Activated CD4-positive, alpha-beta T cell treated with anti-CD3 and anti-CD28 coated beads for 36 hours (primary cell): Measurements from ENCODE around the gene BYSL. TPM values are rescaled to one million over a fixed set of nuclear protein-coding genes. Genes with fewer than 3 reads are reported as not detected.
A peak's percentile ranks its signal among the peaks of the same experiment; 100 is the strongest.

Experiments
- ATAC-seq: fragments of 200-7000 bp; cut with Tn5 transposase; one replicate; pipeline ENCODE4 v1.10.0; 2021; ENCODE audit warnings: mild to moderate bottlenecking, moderate library complexity
- CTCF ChIA-PET: fragments of 350-600 bp; sonication (Branson Sonifier 250); formaldehyde crosslinking; loops from one replicate; lab custom pipeline; 2021; ENCODE audit warnings: antibody characterized with exemption; lab: Charles Lee
- POLR2A ChIA-PET: fragments of 350-600 bp; sonication (Branson Sonifier 250); formaldehyde crosslinking; loops from one replicate; lab custom pipeline; 2021; ENCODE audit warnings: antibody characterized with exemption, inconsistent platforms; lab: Charles Lee
- DNase-seq: peaks from one replicate; pipeline ENCODE4 v3.0.0-alpha.2; 2020
- H3K27ac Mint-ChIP-seq: one replicate; pipeline ENCODE4 v1.8.0; 2021; ENCODE audit warnings: mixed read lengths
- H3K27me3 Mint-ChIP-seq: one replicate; pipeline ENCODE4 v1.8.0; 2021; ENCODE audit warnings: mixed read lengths
- H3K36me3 Mint-ChIP-seq: one replicate; pipeline ENCODE4 v1.8.0; 2021; ENCODE audit warnings: low read depth, mixed read lengths
- H3K4me1 Mint-ChIP-seq: one replicate; pipeline ENCODE4 v1.8.0; 2021; ENCODE audit warnings: mixed read lengths
- H3K4me3 Mint-ChIP-seq: one replicate; pipeline ENCODE4 v1.8.0; 2021; ENCODE audit warnings: mild to moderate bottlenecking, moderate library complexity, mixed read lengths
- H3K9me3 Mint-ChIP-seq: one replicate; pipeline ENCODE4 v1.8.0; 2021; ENCODE audit warnings: low read depth, mixed read lengths
- intact Hi-C, 2 experiments: fragments of 100-400 bp; cut with DNase I in 1 of 2; cut with micrococcal nuclease in 1 of 2; formaldehyde crosslinking; loops; one replicate each; pipeline versions ENCODE4 v1.14.2 to v1.15.1; 2022 to 2024; cut with DNase I, micrococcal nuclease
- total RNA-seq, 2 experiments: library from RNA; stranded (reverse); gene quantifications; one replicate each; pipeline ENCODE4 v1.2.3, GENCODE V29; 2021

Gene BYSL
- total RNA-seq, 2 experiments from 2014 or later: 51.6 to 56.0 TPM

DNA sequence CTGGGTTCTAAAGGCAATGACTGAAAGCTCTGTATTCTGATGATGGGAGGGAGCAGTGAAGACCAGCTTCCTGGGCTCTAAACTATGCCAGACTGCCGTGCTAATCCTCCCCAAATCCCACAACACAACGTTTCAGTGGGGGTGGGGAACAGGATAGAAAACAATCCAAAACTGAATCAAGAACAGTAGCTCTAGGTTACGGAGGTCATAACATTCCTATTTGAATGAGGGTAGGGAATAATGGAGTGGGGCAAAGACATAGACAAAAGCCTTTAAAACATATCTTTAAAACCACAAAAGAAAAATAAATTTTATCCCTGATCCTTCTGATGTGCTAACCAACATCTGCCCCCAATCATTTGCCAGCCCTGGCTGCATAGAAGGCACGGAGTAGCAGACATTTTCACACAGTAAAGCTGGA lies 34.0 kb upstream of the BYSL start:
- H3K4me3 Mint-ChIP-seq: no peak overlapping the region
- peaks cover 2% of the 10 kb centered on the region for H3K4me1 Mint-ChIP-seq
- H3K27ac Mint-ChIP-seq: no peak overlapping the region
- ATAC-seq (no peak), DNase-seq (no peak)
- H3K27me3 Mint-ChIP-seq: no peaks in the 10 kb centered on the region
- CTCF ChIA-PET: interaction anchor here (1.0 to 1.5 kb wide), 4 partner anchors 10 to 101 kb away, joined by 3 to 4 read pairs (median 4); no protein-coding TSS in a partner anchor
- POLR2A ChIA-PET: interaction anchor here (0.6 to 1.5 kb wide), 2 partner anchors 11 to 13 kb away, joined by 3 to 4 read pairs; no protein-coding TSS in a partner anchor
- H3K36me3 Mint-ChIP-seq: no peaks in the 10 kb centered on the region
- intact Hi-C loops: no loop called here
- H3K9me3 Mint-ChIP-seq: no peaks in the 10 kb centered on the region

DNA sequence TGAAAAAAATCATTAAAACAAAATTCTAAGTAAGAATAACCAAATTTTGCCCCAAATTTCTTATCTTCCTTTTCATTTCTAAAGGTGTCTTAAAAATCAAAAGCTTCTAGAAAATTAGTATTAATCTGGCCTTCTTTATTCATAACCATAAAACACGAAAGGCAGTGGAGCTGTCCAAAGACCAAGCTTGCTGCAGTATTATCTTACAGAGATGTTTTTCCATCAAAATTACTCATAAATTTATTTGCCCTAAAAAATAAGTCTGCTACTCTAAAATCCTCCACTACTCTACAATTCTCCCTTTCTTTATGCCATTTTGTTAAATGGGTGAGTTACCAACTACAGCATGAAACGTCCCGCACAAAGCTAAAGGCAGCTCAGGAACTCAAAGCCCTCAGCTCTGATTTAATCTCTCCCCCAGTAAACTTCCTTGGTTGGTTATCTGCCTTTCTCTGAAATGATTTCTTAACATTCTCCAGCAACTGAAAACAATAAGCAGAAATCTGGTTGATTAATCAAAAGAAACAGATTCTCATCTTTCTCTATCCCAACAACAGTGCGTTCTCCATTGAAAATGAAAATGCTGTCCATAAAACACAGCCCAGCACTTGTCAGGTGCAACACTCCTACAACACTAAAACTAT lies 28.3 kb upstream of the BYSL start:
- Mint-ChIP-seq H3K4me3 (no peak overlapping the region), H3K36me3 (no peaks in the 10 kb centered on the region), H3K27me3 (no peaks in the 10 kb centered on the region), H3K9me3 (no peaks in the 10 kb centered on the region), H3K27ac (no peak overlapping the region), H3K4me1 (peaks cover 13% of the 10 kb centered on the region)
- ATAC-seq: no peak
- intact Hi-C loops: loop anchor here (5.0 kb wide), 2 partner anchors 46 to 209 kb away; no protein-coding TSS in a partner anchor
- ChIA-PET CTCF (interaction anchor here (0.5 to 1.4 kb wide), 7 partner anchors 26 to 158 kb away, joined by 3 to 10 read pairs (median 4); partner anchors contain the start of genes BYSL, MED20, TAF8 and TOMM6), POLR2A (no interaction called here)
- no peak for DNase-seq

DNA sequence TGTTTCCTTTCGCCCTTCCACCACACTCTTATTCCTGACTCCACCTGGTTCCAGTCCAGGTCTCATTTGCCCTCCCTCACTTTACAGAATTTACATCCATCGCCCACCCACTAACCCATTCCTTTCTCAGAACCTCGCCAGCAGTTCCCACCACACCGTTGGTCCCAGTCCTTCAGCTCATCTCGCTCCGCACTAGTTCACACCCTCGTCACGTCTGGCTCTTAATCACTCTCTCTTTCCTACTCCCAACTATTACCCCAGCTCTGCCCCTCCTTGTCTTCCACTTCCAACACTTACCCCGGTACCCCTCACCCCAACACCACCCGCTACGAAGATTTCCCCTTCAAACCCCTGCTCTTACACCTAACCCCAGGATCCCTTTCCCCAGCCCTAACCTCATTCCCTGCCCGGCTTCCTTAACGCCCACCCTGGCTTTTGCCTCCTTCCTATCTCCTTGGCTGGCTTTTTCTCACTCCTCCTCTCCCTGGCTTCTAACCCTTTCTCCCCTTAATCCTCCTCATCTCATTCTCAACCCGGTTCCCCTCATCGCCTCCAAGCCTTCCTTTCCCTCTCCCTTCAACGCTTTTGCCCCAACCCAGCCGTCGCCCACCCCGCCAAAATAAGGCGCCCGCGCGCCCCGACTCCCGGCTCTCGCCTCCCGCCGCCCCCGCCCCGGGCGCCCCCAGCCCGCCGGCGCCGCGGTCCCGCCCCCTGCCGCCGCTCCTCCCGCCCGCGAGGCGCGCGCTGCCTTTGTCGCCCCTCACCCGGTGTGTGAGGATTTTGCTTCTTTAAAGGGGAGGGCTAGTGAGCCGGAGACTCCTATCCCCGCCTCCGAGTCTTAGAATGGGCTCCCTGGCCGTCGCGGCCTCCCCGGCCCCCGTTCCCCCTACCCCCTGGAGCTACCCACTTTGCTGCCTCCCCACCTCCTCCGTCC lies 26.7 kb upstream of the BYSL start:
- Mint-ChIP-seq H3K9me3 (no peaks in the 10 kb centered on the region), H3K4me3 (no peak overlapping the region), H3K27ac (no peak overlapping the region), H3K4me1 (peaks cover 13% of the 10 kb centered on the region), H3K27me3 (no peaks in the 10 kb centered on the region), H3K36me3 (no peaks in the 10 kb centered on the region)
- intact Hi-C loops: loop anchor here (1.0 to 5.0 kb wide), 10 partner anchors 27 to 347 kb away; partner anchors contain the start of genes BYSL (in 2 of the 2), MED20 (in 2 of the 2), TOMM6 (in 2 of the 2) and CCND3 (in 1 of the 2)
- peak; percentile 31 for DNase-seq
- CTCF ChIA-PET: interaction anchor here (0.6 to 2.8 kb wide), 7 partner anchors 12 to 255 kb away, joined by 3 to 23 read pairs (median 3); partner anchors contain the start of genes BYSL and MED20
- peak; percentile 40 for ATAC-seq
- POLR2A ChIA-PET: no interaction called here

DNA sequence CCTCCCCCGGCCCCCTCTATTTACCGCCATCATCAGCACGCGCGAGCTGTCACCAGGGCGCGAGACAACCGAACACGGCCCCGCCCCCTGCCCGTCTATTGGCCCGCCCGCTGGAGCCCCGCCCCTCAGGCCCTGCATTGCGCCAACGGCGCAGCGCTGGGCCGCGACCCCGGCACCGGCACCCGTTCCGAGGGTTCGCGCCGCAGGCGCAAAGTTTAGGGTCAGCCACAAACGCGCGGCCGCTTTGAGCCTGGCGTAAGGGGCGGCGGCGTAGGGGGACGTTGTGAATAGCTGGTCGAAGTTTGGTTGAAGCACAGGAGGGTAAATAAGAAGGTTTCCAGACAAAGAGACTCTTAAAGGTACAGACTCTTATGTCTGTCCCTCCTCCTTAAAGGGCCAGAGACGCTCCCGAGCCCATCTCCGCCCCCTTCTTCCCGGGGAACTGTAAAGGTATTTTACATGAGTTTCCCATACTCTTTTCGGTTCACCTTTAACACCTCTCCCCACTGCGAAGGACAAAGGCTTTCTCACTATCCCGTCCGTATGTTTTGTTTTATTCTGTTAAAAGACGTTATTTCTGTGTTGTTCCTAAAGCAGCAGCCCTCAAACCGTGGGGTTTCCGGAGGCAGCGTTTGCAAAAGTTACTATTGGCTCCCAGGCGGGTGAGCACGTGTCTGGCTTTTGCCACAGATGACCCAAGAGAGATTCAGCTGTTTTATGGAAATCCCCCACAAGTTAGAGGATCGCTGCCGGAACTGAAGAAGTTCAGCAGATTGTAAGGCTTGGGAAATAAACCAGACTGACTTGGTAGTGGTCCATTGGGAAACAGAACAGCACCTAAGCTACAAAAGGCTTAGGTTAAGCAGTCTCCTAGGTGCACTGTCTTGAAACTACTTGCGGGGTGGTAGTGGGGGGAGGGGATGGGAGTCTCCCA lies 25.7 kb upstream of the BYSL start, which contains the start of gene USP49:
TSS of gene USP49 (minus strand) at position 76 of the 934 bp plus-strand sequence. CDS start 88,392 bp downstream, outside the sequence.
- intact Hi-C loops: loop anchor here (1.0 to 5.0 kb wide), 8 partner anchors 26 to 348 kb away; partner anchors contain the start of genes BYSL (in 2 of the 2), MED20 (in 2 of the 2), TOMM6 (in 2 of the 2) and CCND3 (in 1 of the 2)
- CTCF ChIA-PET: interaction anchor here (1.3 to 2.8 kb wide), 5 partner anchors 22 to 150 kb away, joined by 3 to 23 read pairs (median 5); partner anchors contain the start of genes BYSL, MED20 and TOMM6

DNA sequence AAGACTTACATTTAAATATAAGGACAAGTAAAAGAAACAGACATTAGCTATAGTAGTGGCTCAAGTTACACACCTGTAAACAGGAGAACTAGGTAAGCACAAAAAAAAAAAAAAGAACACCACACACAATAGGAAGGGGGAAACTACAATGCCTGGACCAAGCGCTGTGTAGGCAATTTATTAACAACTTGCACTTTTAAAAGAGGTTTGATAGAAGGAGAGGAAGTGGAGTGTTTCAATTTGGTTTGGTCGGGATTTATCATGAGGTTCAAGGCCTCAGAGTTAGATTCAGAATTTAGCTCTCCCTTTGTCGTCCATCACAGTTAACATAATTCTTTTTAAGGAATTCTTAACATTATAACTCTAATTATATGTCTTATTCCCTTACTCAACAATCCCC lies 25.0 kb upstream of the BYSL start:
- H3K27ac Mint-ChIP-seq: peak overlapping the region; percentile 95
- no peaks in the 10 kb centered on the region for H3K27me3 Mint-ChIP-seq
- DNase-seq (no peak), ATAC-seq (no peak)
- ChIA-PET POLR2A (interaction anchor here (0.6 to 1.1 kb wide), 3 partner anchors 68 to 850 kb away, joined by 4 to 13 read pairs (median 6); partner anchors contain the start of gene TBCC), CTCF (interaction anchor here (1.3 to 2.8 kb wide), 5 partner anchors 21 to 149 kb away, joined by 3 to 23 read pairs (median 5); partner anchors contain the start of genes BYSL, MED20 and TOMM6)
- intact Hi-C loops: loop anchor here in 1 of 2 experiments (5.0 kb wide), 1 partner anchor 349 kb away; the partner anchor contains the start of gene FOXP4
- H3K36me3 Mint-ChIP-seq: no peaks in the 10 kb centered on the region
- no peaks in the 10 kb centered on the region for H3K9me3 Mint-ChIP-seq
- H3K4me1 Mint-ChIP-seq: peaks cover 13% of the 10 kb centered on the region
- no peak overlapping the region for H3K4me3 Mint-ChIP-seq

More for the DNA sequence above, 25.7 kb upstream of the BYSL start, which contains the start of gene USP49:
- H3K4me1 Mint-ChIP-seq: peaks cover 13% of the 10 kb centered on the region
- H3K4me3 Mint-ChIP-seq: no peak within 1 kb of the TSS
- DNase-seq (peak; percentile 96), ATAC-seq (peak; percentile 92)
- peak within 1 kb of the TSS; percentile 95 for H3K27ac Mint-ChIP-seq
- no peaks in the 10 kb centered on the region for H3K9me3 Mint-ChIP-seq
- H3K27me3 Mint-ChIP-seq: no peaks in the 10 kb centered on the region
- POLR2A ChIA-PET: interaction anchor here (0.8 to 1.1 kb wide), 2 partner anchors 154 to 851 kb away, joined by 4 to 6 read pairs; partner anchors contain the start of gene TBCC
- H3K36me3 Mint-ChIP-seq: no peaks in the 10 kb centered on the region

DNA sequence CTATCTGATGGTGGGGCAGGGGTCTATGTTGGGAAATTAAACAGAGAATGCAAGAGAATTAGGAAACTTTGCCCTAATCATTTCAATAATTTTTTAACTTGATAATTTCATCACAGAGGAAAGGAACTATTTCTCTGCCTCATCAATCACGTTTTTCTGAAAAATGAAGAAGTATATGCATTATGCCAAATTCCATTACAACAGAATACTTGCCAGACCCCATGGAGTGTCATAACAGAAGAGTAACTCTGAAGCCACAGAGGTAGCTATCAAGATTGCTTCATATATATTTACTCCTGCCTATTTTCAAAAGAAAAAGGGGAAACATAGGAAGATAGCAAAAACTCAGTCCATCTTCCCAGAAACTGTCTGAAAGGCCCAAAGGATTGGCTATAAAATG lies 20.4 kb upstream of the BYSL start:
- no peak for ATAC-seq

DNA sequence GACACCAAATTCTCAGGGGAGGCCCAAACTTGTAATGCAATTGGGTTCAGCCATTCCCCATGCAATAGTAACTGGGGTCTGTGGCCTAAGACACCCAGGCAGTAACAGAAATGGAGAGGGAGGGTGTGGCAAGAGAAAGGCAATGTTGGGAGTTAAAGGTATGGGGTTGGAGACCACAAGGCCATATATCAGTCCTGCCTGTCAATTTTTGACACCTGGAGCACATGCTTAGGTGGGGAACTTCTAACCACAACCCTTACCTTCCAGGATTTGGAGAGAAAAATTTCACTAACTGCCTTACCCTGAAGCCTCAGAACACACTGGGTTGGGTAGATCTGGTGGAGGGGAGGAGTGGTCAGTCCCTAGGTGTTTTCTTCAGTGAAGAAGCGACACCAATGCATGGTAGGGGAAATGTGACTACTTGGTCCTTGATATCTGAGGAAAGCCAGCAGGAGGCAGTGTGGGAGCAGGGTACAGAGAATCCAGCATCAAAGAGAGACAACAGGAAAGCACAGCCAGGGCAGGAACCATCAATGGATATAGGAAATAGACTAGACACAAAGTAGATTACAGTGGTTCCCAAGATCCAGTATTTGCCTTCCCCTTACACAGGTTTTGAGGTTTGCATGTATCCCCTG lies 19.3 kb upstream of the BYSL start:
- intact Hi-C loops: loop anchor here (1.0 to 2.0 kb wide), 3 partner anchors 19 to 264 kb away; partner anchors contain the start of genes BYSL (in 1 of the 2) and MED20 (in 1 of the 2)
- ATAC-seq: peak; percentile 78
- H3K27ac Mint-ChIP-seq: no peak overlapping the region
- DNase-seq: peak; percentile 75
- H3K36me3 Mint-ChIP-seq: peaks cover 2% of the 10 kb centered on the region
- ChIA-PET CTCF (interaction anchor here (0.6 to 5.1 kb wide), 5 partner anchors 35 to 149 kb away, joined by 3 to 60 read pairs (median 3); partner anchors contain the start of gene TAF8), POLR2A (no interaction called here)
- H3K4me1 Mint-ChIP-seq: peaks cover 6% of the 10 kb centered on the region
- H3K4me3 Mint-ChIP-seq: no peak overlapping the region
- H3K9me3 Mint-ChIP-seq: no peaks in the 10 kb centered on the region
- H3K27me3 Mint-ChIP-seq: no peaks in the 10 kb centered on the region

More for the DNA sequence above, 20.4 kb upstream of the BYSL start:
- no peak for DNase-seq
- Mint-ChIP-seq H3K4me3 (no peak overlapping the region), H3K4me1 (peaks cover 12% of the 10 kb centered on the region), H3K27me3 (no peaks in the 10 kb centered on the region), H3K27ac (no peak overlapping the region), H3K9me3 (no peaks in the 10 kb centered on the region), H3K36me3 (peaks cover 2% of the 10 kb centered on the region)
- intact Hi-C loops: no loop called here
- ChIA-PET POLR2A (no interaction called here), CTCF (interaction anchor here (0.8 to 5.1 kb wide), 3 partner anchors 9 to 143 kb away, joined by 3 to 60 read pairs (median 5); no protein-coding TSS in a partner anchor)

DNA sequence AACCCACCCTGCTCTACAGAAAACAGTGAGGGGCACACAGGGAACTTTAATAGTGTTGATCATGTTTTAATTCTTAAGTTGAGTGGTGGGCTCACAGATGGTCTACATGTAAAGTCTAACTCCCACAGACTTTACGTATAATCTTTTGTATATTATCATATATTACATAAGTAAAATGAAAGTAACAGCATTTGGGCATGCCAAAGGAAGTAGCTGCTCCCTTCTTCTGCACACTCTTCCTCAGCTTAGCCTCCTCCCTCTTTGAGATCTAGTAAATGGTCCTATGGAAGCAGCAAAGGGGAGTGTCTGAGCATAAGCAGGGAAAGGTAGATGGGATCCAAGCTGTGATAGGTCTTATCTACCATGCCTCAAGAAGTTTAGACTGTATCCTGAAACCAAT lies 11.6 kb upstream of the BYSL start:
- Mint-ChIP-seq H3K27ac (no peak overlapping the region), H3K4me3 (no peak overlapping the region), H3K36me3 (peaks cover 17% of the 10 kb centered on the region), H3K27me3 (no peaks in the 10 kb centered on the region), H3K4me1 (peaks cover 7% of the 10 kb centered on the region), H3K9me3 (no peaks in the 10 kb centered on the region)
- intact Hi-C loops: no loop called here
- CTCF ChIA-PET: interaction anchor here (0.8 to 1.6 kb wide), 3 partner anchors 8 to 134 kb away, joined by 3 to 5 read pairs (median 4); no protein-coding TSS in a partner anchor
- POLR2A ChIA-PET: no interaction called here
- ATAC-seq (no peak), DNase-seq (no peak)

DNA sequence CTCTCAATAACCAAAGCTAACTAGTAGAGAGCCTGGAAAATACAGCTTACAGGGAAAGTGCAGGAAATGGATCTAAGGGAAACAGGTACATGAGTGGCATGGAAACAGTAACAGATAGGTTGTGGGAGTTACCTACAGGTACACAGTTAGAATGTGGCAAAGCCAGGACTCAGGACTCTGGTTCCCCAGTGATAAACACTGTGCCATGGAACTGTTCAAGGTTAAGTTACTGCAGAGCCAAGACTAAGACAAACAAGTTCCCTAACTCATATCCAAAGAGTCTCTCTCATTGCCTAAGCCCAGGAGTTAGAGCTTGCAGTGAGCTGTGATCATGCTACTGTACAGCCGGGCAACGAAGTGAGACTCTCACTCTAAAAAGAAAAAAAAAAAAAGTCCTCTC lies 7.0 kb upstream of the BYSL start:
- CTCF ChIA-PET: interaction anchor here (0.6 to 1.0 kb wide), 4 partner anchors 17 to 130 kb away, joined by 3 to 4 read pairs (median 3); no protein-coding TSS in a partner anchor
- H3K4me3 Mint-ChIP-seq: no peak overlapping the region
- POLR2A ChIA-PET: no interaction called here
- no peaks in the 10 kb centered on the region for H3K27me3 Mint-ChIP-seq
- H3K9me3 Mint-ChIP-seq: no peaks in the 10 kb centered on the region
- no peak overlapping the region for H3K27ac Mint-ChIP-seq
- H3K36me3 Mint-ChIP-seq: peaks cover 21% of the 10 kb centered on the region
- ATAC-seq (no peak), DNase-seq (no peak)
- intact Hi-C loops: no loop called here
- peaks cover 12% of the 10 kb centered on the region for H3K4me1 Mint-ChIP-seq
